ENCODE data around the gene CBX5.
"Not testable (repeated sequence)": the region's sequence is repeated elsewhere in the genome, so short reads cannot be mapped to it uniquely, and the experiment has no call there.

The CBX5 gene

GRCh38 chr12:54195737-54196347 is 84.1 kb downstream of the CBX5 start:
- Histone ChIP-seq H3K9me3 (ENCODE audit: control insufficient read depth, low read length) (no peaks in the 10 kb centered on the region), H3K4me1 (ENCODE audit: control insufficient read depth, insufficient read depth, low read length, poor library complexity, severe bottlenecking) (peaks cover 2% of the 10 kb centered on the region), H3K4me3 (ENCODE audit: extremely low read depth, insufficient read depth, low read length, poor library complexity, severe bottlenecking) (no peak overlapping the region), H3K27ac (ENCODE audit: low read depth, low read length, severe bottlenecking) (no peak overlapping the region), H3K36me3 (ENCODE audit: control insufficient read depth, insufficient read depth, low read length) (no peaks in the 10 kb centered on the region)
- WGBS, 2 experiments (ENCODE audit: insufficient coverage in 2 of 2) = 63 to 70% methylated on average over 4 to 8 of the region's 17 CpGs

- Histone ChIP-seq H3K27ac (ENCODE audit: low read depth, low read length, severe bottlenecking) (no peak overlapping the region), H3K9me3 (ENCODE audit: control insufficient read depth, low read length) (no peaks in the 10 kb centered on the region), H3K36me3 (ENCODE audit: control insufficient read depth, insufficient read depth, low read length) (no peaks in the 10 kb centered on the region), H3K4me3 (ENCODE audit: extremely low read depth, insufficient read depth, low read length, poor library complexity, severe bottlenecking) (no peak overlapping the region), H3K4me1 (ENCODE audit: control insufficient read depth, insufficient read depth, low read length, poor library complexity, severe bottlenecking) (peaks cover 2% of the 10 kb centered on the region)
- 76 to 84% methylated on average over 2 to 3 of the region's 4 CpGs for WGBS, 2 experiments (ENCODE audit: insufficient coverage in 2 of 2)
Measured at GRCh38 chr12:54195080-54195736, 84.7 kb downstream of the CBX5 start.

- H3K9me3 ChIP-seq (ENCODE audit: control insufficient read depth, low read length); H3K4me3 ChIP-seq (ENCODE audit: extremely low read depth, insufficient read depth, low read length, poor library complexity, severe bottlenecking); H3K27ac ChIP-seq (ENCODE audit: low read depth, low read length, severe bottlenecking); H3K4me1 ChIP-seq (ENCODE audit: control insufficient read depth, insufficient read depth, low read length, poor library complexity, severe bottlenecking); H3K36me3 ChIP-seq (ENCODE audit: control insufficient read depth, insufficient read depth, low read length): not testable (repeated sequence)
- 95% methylated on average over 2 of the region's 2 CpGs for WGBS, 2 experiments (ENCODE audit: insufficient coverage in 2 of 2)
Measured at GRCh38 chr12:54194611-54195010, 85.3 kb downstream of the CBX5 start.

GRCh38 chr12:54193434-54193833 is 86.5 kb downstream of the CBX5 start:
- Histone ChIP-seq H3K36me3 (ENCODE audit: control insufficient read depth, insufficient read depth, low read length) (no peaks in the 10 kb centered on the region), H3K4me3 (ENCODE audit: extremely low read depth, insufficient read depth, low read length, poor library complexity, severe bottlenecking) (no peak overlapping the region), H3K9me3 (ENCODE audit: control insufficient read depth, low read length) (no peaks in the 10 kb centered on the region), H3K4me1 (ENCODE audit: control insufficient read depth, insufficient read depth, low read length, poor library complexity, severe bottlenecking) (peaks cover 2% of the 10 kb centered on the region), H3K27ac (ENCODE audit: low read depth, low read length, severe bottlenecking) (no peak overlapping the region)
- WGBS, 2 experiments (ENCODE audit: insufficient coverage in 2 of 2) = 65 to 100% methylated on average over 1 to 7 of the region's 7 CpGs

GRCh38 chr12:54191550-54192022 is 88.3 kb downstream of the CBX5 start:
- 2% methylated on average over 11 of the region's 14 CpGs for WGBS, 2 experiments (ENCODE audit: insufficient coverage in 2 of 2)
- no peak overlapping the region for H3K27ac ChIP-seq (ENCODE audit: low read depth, low read length, severe bottlenecking)
- no peaks in the 10 kb centered on the region for H3K9me3 ChIP-seq (ENCODE audit: control insufficient read depth, low read length)
- peaks cover under 1% of the 10 kb centered on the region for H3K4me1 ChIP-seq (ENCODE audit: control insufficient read depth, insufficient read depth, low read length, poor library complexity, severe bottlenecking)
- H3K36me3 ChIP-seq (ENCODE audit: control insufficient read depth, insufficient read depth, low read length) = no peaks in the 10 kb centered on the region
- no peak overlapping the region for H3K4me3 ChIP-seq (ENCODE audit: extremely low read depth, insufficient read depth, low read length, poor library complexity, severe bottlenecking)

GRCh38 chr12:54191126-54191525 is 88.8 kb downstream of the CBX5 start:
- Histone ChIP-seq H3K4me3 (ENCODE audit: extremely low read depth, insufficient read depth, low read length, poor library complexity, severe bottlenecking) (no peak overlapping the region), H3K4me1 (ENCODE audit: control insufficient read depth, insufficient read depth, low read length, poor library complexity, severe bottlenecking) (no peaks in the 10 kb centered on the region), H3K36me3 (ENCODE audit: control insufficient read depth, insufficient read depth, low read length) (no peaks in the 10 kb centered on the region), H3K27ac (ENCODE audit: low read depth, low read length, severe bottlenecking) (no peak overlapping the region), H3K9me3 (ENCODE audit: control insufficient read depth, low read length) (no peaks in the 10 kb centered on the region)
- WGBS, 2 experiments (ENCODE audit: insufficient coverage in 2 of 2) = 0 to 48% methylated on average over 1 to 4 of the region's 4 CpGs

- Histone ChIP-seq H3K4me1 (ENCODE audit: control insufficient read depth, insufficient read depth, low read length, poor library complexity, severe bottlenecking) (no peaks in the 10 kb centered on the region), H3K4me3 (ENCODE audit: extremely low read depth, insufficient read depth, low read length, poor library complexity, severe bottlenecking) (peak overlapping the region; percentile 72), H3K36me3 (ENCODE audit: control insufficient read depth, insufficient read depth, low read length) (no peaks in the 10 kb centered on the region), H3K27ac (ENCODE audit: low read depth, low read length, severe bottlenecking) (no peak overlapping the region), H3K9me3 (ENCODE audit: control insufficient read depth, low read length) (no peaks in the 10 kb centered on the region)
- 19 to 37% methylated on average over 3 of the region's 3 CpGs for WGBS, 2 experiments (ENCODE audit: insufficient coverage in 2 of 2)
Measured at GRCh38 chr12:54189198-54189539, 90.8 kb downstream of the CBX5 start.

GRCh38 chr12:54187075-54187474 is 92.8 kb downstream of the CBX5 start:
- Histone ChIP-seq H3K9me3 (ENCODE audit: control insufficient read depth, low read length) (no peaks in the 10 kb centered on the region), H3K27ac (ENCODE audit: low read depth, low read length, severe bottlenecking) (no peak overlapping the region), H3K4me3 (ENCODE audit: extremely low read depth, insufficient read depth, low read length, poor library complexity, severe bottlenecking) (no peak overlapping the region), H3K36me3 (ENCODE audit: control insufficient read depth, insufficient read depth, low read length) (no peaks in the 10 kb centered on the region), H3K4me1 (ENCODE audit: control insufficient read depth, insufficient read depth, low read length, poor library complexity, severe bottlenecking) (no peaks in the 10 kb centered on the region)
- 94 to 100% methylated on average over 2 to 3 of the region's 3 CpGs for WGBS, 2 experiments (ENCODE audit: insufficient coverage in 2 of 2)

- 80% methylated on average over 1 of the region's 1 CpG; no CpG with 5 or more reads in 1 of the 2 experiments for WGBS, 2 experiments (ENCODE audit: insufficient coverage in 2 of 2)
- H3K27ac ChIP-seq (ENCODE audit: low read depth, low read length, severe bottlenecking) = no peak overlapping the region
- no peaks in the 10 kb centered on the region for H3K4me1 ChIP-seq (ENCODE audit: control insufficient read depth, insufficient read depth, low read length, poor library complexity, severe bottlenecking)
- no peaks in the 10 kb centered on the region for H3K9me3 ChIP-seq (ENCODE audit: control insufficient read depth, low read length)
- H3K36me3 ChIP-seq (ENCODE audit: control insufficient read depth, insufficient read depth, low read length) = peaks cover 5% of the 10 kb centered on the region
- no peak overlapping the region for H3K4me3 ChIP-seq (ENCODE audit: extremely low read depth, insufficient read depth, low read length, poor library complexity, severe bottlenecking)
Measured at GRCh38 chr12:54185919-54186318, 94.0 kb downstream of the CBX5 start.

GRCh38 chr12:54185297-54185696 is 94.6 kb downstream of the CBX5 start:
- not testable (repeated sequence) for H3K27ac ChIP-seq (ENCODE audit: low read depth, low read length, severe bottlenecking); H3K36me3 ChIP-seq (ENCODE audit: control insufficient read depth, insufficient read depth, low read length); H3K4me1 ChIP-seq (ENCODE audit: control insufficient read depth, insufficient read depth, low read length, poor library complexity, severe bottlenecking); H3K4me3 ChIP-seq (ENCODE audit: extremely low read depth, insufficient read depth, low read length, poor library complexity, severe bottlenecking); H3K9me3 ChIP-seq (ENCODE audit: control insufficient read depth, low read length)
- WGBS, 2 experiments (ENCODE audit: insufficient coverage in 2 of 2) = 87 to 91% methylated on average over 6 of the region's 9 CpGs

- Histone ChIP-seq H3K27ac (ENCODE audit: low read depth, low read length, severe bottlenecking) (no peak overlapping the region), H3K36me3 (ENCODE audit: control insufficient read depth, insufficient read depth, low read length) (peaks cover 5% of the 10 kb centered on the region), H3K4me3 (ENCODE audit: extremely low read depth, insufficient read depth, low read length, poor library complexity, severe bottlenecking) (no peak overlapping the region), H3K4me1 (ENCODE audit: control insufficient read depth, insufficient read depth, low read length, poor library complexity, severe bottlenecking) (no peaks in the 10 kb centered on the region), H3K9me3 (ENCODE audit: control insufficient read depth, low read length) (no peaks in the 10 kb centered on the region)
- whole genome bisulfite sequencing, 2 experiments (ENCODE audit: insufficient coverage in 2 of 2) = 100% methylated on average over 3 to 4 of the region's 7 CpGs
Measured at GRCh38 chr12:54184024-54184805, 95.7 kb downstream of the CBX5 start.

Measured in mesodermal cell (in vitro differentiated cells).